HL-60 (cell line): ENCODE measurements around the gene MBD5.

Experiments
- CTCF ChIP-seq: IDR thresholded peaks from one replicate; pipeline ENCODE4 v1.5.1; 2011; ENCODE audit warnings: low read length, control low read depth, inconsistent platforms; ENCODE audit not compliant: insufficient read depth
- GABPA ChIP-seq: IDR thresholded peaks from 2 replicates; pipeline ENCODE4 v1.6.1; 2012; ENCODE audit warnings: low read depth
- REST ChIP-seq: IDR thresholded peaks from 2 replicates; pipeline ENCODE4 v1.6.1; 2012; ENCODE audit warnings: low read depth; ENCODE audit not compliant: insufficient replicate concordance
- SPI1 ChIP-seq: IDR thresholded peaks from 2 replicates; pipeline ENCODE4 v1.6.1; 2012; ENCODE audit warnings: low read depth, mild to moderate bottlenecking, borderline replicate concordance

GRCh38 chr2:148234143-148234542, 213.3 kb downstream of the MBD5 start:
- no peak for TF ChIP-seq CTCF
- no peak for TF ChIP-seq REST
- TF ChIP-seq GABPA = no peak
- no peak for TF ChIP-seq SPI1
